Upper lobe of left lung (tissue), 6 donors: ENCODE measurements around the gene MAJIN. TPM values are rescaled to one million over a fixed set of nuclear protein-coding genes. Genes with fewer than 3 reads are reported as not detected.
"Not testable (repeated sequence)": the region's sequence is repeated elsewhere in the genome, so short reads cannot be mapped to it uniquely, and the experiment has no call there.

ENCODE experiments used
- ATAC-seq, 2 donors: fragments of 200-7000 bp; cut with Tn5 transposase; one replicate each; pipeline ENCODE4 v1.9.1; 2022; ENCODE audit warnings: mild to moderate bottlenecking in 2 of 2, moderate library complexity in 2 of 2; ENCODE audit not compliant: low FRiP score in 2 of 2
- DNase-seq, 2 donors: peaks; one replicate each; pipeline ENCODE4 v3.0.0-alpha.2; 2019 to 2020
- H3K27ac ChIP-seq, 4 donors: fragments of 200-600 bp; sonication (generic); one replicate each; pipeline ENCODE4 v1.5.1; 2016 to 2019
- H3K27me3 ChIP-seq, 4 donors: fragments of 200-600 bp; sonication (generic); one replicate each; pipeline ENCODE4 v1.5.1; 2017 to 2019
- H3K36me3 ChIP-seq, 4 donors: fragments of 200-600 bp; sonication (generic); one replicate each; pipeline ENCODE4 v1.5.1; 2016 to 2019
- H3K4me1 ChIP-seq, 4 donors: fragments of 200-600 bp; sonication (generic); one replicate each; pipeline ENCODE4 v1.5.1; 2018 to 2019
- H3K4me3 ChIP-seq, 4 donors: fragments of 200-600 bp; sonication (generic); one replicate each; pipeline ENCODE4 v1.5.1; 2017 to 2019; ENCODE audit warnings: mild to moderate bottlenecking in 2 of 4, moderate library complexity in 1 of 4
- H3K9me3 ChIP-seq, 4 donors: fragments of 200-600 bp; sonication (generic); one replicate each; pipeline ENCODE4 v1.5.1; 2018 to 2019
- CTCF ChIP-seq, 6 experiments: fragments of 450-650 bp in 4 of 6; fragments of 200-600 bp in 2 of 6; sonication (generic) in 2 of 6; IDR thresholded peaks; one replicate each; pipeline ENCODE4 v1.5.1; 2016 to 2019; ENCODE audit warnings: antibody characterized with exemption in 6 of 6
- EP300 ChIP-seq, 4 donors: sonication (generic); formaldehyde crosslinking; IDR thresholded peaks; one replicate each; pipeline ENCODE4 v1.5.1; 2017; ENCODE audit warnings: antibody characterized with exemption in 4 of 4, control low read depth in 2 of 4
- POLR2A ChIP-seq, 4 donors: fragments of 450-650 bp; IDR thresholded peaks; one replicate each; pipeline ENCODE4 v1.5.1; 2016 to 2017; ENCODE audit warnings: antibody characterized with exemption in 4 of 4, mild to moderate bottlenecking in 2 of 4
- POLR2AphosphoS5 ChIP-seq, 2 donors: sonication (generic); formaldehyde crosslinking; IDR thresholded peaks; one replicate each; pipeline ENCODE4 v1.5.1; 2017; ENCODE audit warnings: antibody characterized with exemption in 2 of 2
- WGBS, 2 donors: methylation state at CpG; one replicate each; pipeline ENCODE4 v1.1.5; 2017 to 2018; 5-methylcytosine and 5-hydroxymethylcytosine counted together
- total RNA-seq, 6 donors: library from RNA; depleted of rRNA in 4 of 6; stranded (reverse); fragments of >200 nt in 4 of 6; gene quantifications; one replicate each; pipeline versions ENCODE4 v1.1.0 to v1.2.1, GENCODE V29; 2016 to 2021
- donor health status: DM: no; HTN: no; CAD: no; lungs with moderate emphysema.
- donor health status: DM: no; HTN: yes; CAD: no; lungs with severe emphysema.

The MAJIN gene
- total RNA-seq, 6 donors from 2014 or later, result 0.15 TPM; not detected in 5

GRCh38 chr11:64987998-64988854 is 16.3 kb upstream of the MAJIN start:
- ATAC-seq, result no peak

GRCh38 chr11:64983339-64983738 is 11.4 kb upstream of the MAJIN start:
- not testable (repeated sequence) for H3K27ac ChIP-seq, H3K4me3 ChIP-seq, H3K9me3 ChIP-seq, DNase-seq, H3K4me1 ChIP-seq, H3K36me3 ChIP-seq, H3K27me3 ChIP-seq, ATAC-seq
- 83 to 98% methylated on average over 5 of the region's 5 CpGs for WGBS, 2 donors

More at GRCh38 chr11:64987998-64988854, 16.3 kb upstream of the MAJIN start:
- WGBS, 2 donors, result 79 to 89% methylated on average over 6 of the region's 6 CpGs
- no peaks in the 10 kb centered on the region for H3K9me3 ChIP-seq
- H3K4me3 ChIP-seq, result no peak overlapping the region
- H3K27me3 ChIP-seq, result no peaks in the 10 kb centered on the region
- no peak for DNase-seq
- peak overlapping the region in 1 of 4 donors; percentile 87 for H3K27ac ChIP-seq
- peaks cover 0 to 3% (median 0%) of the 10 kb centered on the region in 4 donors for H3K36me3 ChIP-seq
- H3K4me1 ChIP-seq, result peaks cover 31 to 35% (median 32%) of the 10 kb centered on the region in 4 donors
- TF ChIP-seq POLR2AphosphoS5 (IDR thresholded peaks at IDR 0.05) (no peak), CTCF (IDR thresholded peaks at IDR 0.05) (no peak), POLR2A (IDR thresholded peaks at IDR 0.05) (no peak), EP300 (IDR thresholded peaks at IDR 0.05) (no peak)

- Histone ChIP-seq H3K9me3 (no peaks in the 10 kb centered on the region), H3K4me3 (no peak overlapping the region), H3K27me3 (no peaks in the 10 kb centered on the region), H3K36me3 (no peaks in the 10 kb centered on the region), H3K27ac (no peak overlapping the region), H3K4me1 (peaks cover 4 to 9% (median 7%) of the 10 kb centered on the region in 4 donors)
- no peak for ATAC-seq
- no peak for DNase-seq
- TF ChIP-seq POLR2AphosphoS5 (IDR thresholded peaks at IDR 0.05) (no peak), CTCF (IDR thresholded peaks at IDR 0.05) (no peak), EP300 (IDR thresholded peaks at IDR 0.05) (no peak), POLR2A (IDR thresholded peaks at IDR 0.05) (no peak)
- WGBS, 2 donors, result 79% methylated on average over 2 of the region's 2 CpGs; no CpG with 5 or more reads in 1 of the 2 donors
Measured at GRCh38 chr11:64976651-64977050, 4.7 kb upstream of the MAJIN start.

- no peak for ATAC-seq
- TF ChIP-seq CTCF (IDR thresholded peaks at IDR 0.05) (no peak), POLR2A (IDR thresholded peaks at IDR 0.05) (no peak), EP300 (IDR thresholded peaks at IDR 0.05) (no peak), POLR2AphosphoS5 (IDR thresholded peaks at IDR 0.05) (no peak)
- 78 to 86% methylated on average over 5 of the region's 5 CpGs for WGBS, 2 donors
Measured at GRCh38 chr11:64974124-64974523, 2.2 kb upstream of the MAJIN start.

GRCh38 chr11:64970731-64971151 is 1.2 kb downstream of the MAJIN start:
- 78 to 80% methylated on average over 8 of the region's 8 CpGs for WGBS, 2 donors
- H3K9me3 ChIP-seq, result no peaks in the 10 kb centered on the region
- ATAC-seq (no peak), DNase-seq (no peak)
- peaks cover 8 to 13% (median 10%) of the 10 kb centered on the region in 4 donors for H3K4me1 ChIP-seq
- no peaks in the 10 kb centered on the region for H3K27me3 ChIP-seq
- H3K4me3 ChIP-seq, result no peak overlapping the region
- no peak for TF ChIP-seq POLR2AphosphoS5 (IDR thresholded peaks at IDR 0.05)
- no peak for TF ChIP-seq CTCF (IDR thresholded peaks at IDR 0.05)
- TF ChIP-seq POLR2A (IDR thresholded peaks at IDR 0.05), result no peak
- TF ChIP-seq EP300 (IDR thresholded peaks at IDR 0.05), result no peak
- no peak overlapping the region for H3K27ac ChIP-seq
- no peaks in the 10 kb centered on the region for H3K36me3 ChIP-seq

More at GRCh38 chr11:64974124-64974523, 2.2 kb upstream of the MAJIN start:
- DNase-seq, result no peak
- Histone ChIP-seq H3K27ac (no peak overlapping the region), H3K4me3 (no peak overlapping the region), H3K27me3 (no peaks in the 10 kb centered on the region), H3K4me1 (peaks cover 8 to 13% (median 10%) of the 10 kb centered on the region in 4 donors), H3K9me3 (no peaks in the 10 kb centered on the region), H3K36me3 (no peaks in the 10 kb centered on the region)
